GOT3 (cell line): ENCODE measurements around the gene OSBPL6.

Source experiments
- DNase-seq: peaks from one replicate; lab custom pipeline; 2025; ENCODE audit warnings: mixed read lengths; lab: John Stamatoyannopoulos, UW

OSBPL6 gene

DNA sequence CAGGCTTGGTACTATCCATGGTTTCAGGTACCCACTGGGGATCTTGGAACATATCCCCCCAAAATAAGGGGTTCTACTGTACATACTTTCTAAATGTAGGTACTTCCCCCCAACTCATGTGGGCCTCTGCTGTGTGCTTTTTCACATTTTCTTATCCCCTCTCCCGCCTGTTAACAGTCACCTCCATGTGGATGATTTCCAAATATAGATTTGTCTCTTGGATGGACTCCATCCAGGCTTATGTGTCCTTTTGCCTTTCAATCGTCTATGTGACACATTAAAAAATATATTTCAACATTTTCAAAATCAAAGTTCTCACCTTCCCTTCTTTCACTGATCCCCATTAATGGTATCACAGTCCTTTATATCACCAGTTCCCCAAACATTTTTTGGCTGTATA lies 44.4 kb downstream of the OSBPL6 start:
- DNase-seq, result no peak

DNA sequence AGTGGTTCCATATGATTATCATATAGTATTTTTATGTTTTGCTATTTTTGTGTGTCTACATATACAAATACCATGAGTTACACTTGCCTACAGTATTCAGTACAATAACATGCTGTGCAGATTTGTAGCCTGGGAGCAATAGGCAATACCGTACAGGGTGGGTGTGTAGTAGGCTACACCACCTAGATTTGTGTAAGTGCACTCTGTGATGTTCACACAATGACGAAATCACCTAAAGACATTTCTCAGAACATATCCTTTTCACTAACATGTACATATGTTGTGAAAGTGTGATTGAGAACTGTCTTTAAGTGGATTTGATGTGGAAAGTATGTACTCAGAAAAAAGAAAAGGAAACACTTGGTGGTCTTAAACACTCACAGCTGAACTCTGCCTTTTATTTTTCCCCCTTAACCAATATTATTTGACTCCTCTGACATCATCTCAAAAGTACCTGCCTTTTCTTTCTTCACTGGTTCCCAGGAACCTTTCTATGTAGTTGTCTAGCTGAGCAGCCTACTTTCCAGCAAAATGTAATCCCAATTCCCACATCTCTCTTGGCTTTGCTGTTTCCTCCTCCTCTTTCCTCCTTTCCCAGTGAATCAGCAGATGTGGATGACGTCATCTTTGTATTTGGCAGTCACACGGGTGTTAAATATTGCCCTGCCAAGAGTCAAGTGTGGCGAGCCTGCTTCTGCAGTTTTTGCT lies 47.7 kb downstream of the OSBPL6 start:
- no peak for DNase-seq

DNA sequence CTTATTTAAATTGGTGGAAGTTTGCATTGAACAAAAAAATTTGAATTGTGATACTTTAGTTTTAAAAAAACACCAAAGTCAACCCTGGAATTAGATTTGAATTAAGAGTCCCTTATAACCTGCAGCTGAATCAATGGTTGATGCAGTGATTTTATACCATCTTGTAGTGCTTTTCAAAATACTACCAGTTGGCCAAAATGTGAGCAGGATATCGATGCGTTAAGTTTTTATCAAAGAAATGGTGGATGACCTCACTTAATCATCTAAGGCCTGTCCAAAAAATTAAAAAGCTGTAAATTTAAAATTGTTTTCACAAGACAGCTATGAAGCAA lies 48.2 kb downstream of the OSBPL6 start:
- DNase-seq, result no peak

DNA sequence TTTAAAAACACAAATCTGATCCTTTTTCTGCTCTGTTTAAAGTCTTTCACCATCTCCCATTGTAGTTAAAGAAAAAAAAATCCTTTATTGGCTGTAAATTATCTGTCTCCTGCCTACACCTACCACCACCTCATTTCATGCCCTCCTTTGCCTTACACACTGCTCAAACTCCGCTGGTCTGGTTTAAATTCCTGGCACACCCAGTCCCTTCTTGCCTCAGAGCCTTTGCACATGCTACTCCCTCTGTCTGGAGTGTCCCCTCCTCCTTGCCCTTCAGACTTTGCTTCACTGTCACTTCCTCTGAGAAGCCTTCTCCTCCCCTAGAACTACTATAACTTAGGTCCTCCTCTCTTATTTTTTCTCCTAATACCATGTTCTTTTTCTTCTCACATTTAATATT lies 49.6 kb downstream of the OSBPL6 start:
- no peak for DNase-seq

DNA sequence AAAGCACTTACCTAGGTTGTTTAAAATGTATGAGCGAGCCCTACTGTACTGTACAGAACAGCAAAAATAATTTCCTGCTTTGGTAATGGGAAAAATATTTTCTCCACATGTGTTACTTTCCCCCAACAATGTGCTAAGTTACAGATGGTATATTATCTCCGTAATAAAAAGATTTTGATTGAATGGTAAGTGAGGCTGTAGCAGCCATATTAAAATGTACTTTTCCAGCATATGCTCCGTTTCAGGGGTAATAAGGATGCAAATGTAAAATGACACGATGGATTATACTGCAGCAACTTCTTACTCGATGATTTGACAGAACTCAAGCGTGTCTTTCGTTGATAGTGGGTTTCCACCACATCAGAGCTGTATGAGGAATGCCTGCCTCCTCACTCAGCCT lies 50.5 kb downstream of the OSBPL6 start:
- no peak for DNase-seq

DNA sequence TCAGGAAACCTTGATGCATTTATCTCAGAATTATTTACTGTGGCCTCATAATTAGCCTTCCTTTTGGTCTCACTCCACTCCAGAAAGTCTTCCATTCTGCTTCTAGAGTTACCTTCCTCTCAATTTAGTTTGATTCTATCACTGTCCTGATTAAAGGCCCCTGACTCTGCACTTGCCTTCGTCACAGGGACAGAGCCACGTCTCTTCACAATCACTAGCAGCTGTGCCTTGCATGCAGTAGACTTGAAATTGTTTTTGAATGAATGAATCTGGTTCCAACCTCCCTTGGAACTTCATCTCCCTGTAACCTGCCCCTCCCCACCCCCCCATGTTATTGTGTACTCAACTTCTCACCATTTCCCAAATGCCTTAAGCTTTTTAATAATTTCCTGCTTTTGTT lies 52.4 kb downstream of the OSBPL6 start:
- DNase-seq, result no peak

DNA sequence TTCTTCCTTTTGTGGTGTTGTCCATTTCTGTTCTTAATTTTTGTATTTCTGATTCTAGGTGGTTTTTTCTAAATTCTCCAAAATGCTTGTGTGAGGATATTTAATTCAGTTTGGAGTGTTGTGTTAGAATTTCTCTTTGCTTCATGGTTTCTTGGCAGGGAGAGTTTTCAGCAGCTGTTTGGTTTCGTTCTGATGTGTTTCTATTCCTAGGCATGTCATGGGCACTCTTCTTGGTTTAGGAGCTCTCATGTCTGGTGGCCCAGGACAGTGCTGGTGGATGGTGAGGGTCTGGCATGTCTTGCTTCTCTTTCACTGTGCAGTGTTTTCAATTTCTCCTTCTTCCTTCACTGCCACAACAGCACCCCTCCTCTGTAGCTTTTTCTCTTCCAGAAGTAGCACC lies 52.9 kb downstream of the OSBPL6 start:
- no peak for DNase-seq

DNA sequence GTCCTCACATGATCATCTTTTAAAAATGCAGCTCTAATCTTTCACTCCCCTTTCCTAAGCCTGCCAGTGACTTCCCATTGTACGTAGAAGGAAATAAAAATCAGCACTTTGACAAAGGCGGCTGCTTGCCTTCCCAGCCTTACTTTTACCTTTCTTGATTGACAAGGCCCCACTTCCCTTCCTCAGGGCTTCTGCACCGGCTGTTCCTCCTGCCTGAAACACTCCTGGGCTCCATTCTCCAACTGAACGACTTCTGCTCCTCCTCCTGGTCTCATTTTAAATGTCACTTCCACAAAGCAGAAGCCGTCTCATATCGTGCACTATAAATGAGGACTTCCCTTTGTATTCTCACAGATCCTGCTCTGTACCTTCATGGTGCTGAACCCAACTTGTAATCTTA lies 56.1 kb downstream of the OSBPL6 start:
- DNase-seq, result no peak

DNA sequence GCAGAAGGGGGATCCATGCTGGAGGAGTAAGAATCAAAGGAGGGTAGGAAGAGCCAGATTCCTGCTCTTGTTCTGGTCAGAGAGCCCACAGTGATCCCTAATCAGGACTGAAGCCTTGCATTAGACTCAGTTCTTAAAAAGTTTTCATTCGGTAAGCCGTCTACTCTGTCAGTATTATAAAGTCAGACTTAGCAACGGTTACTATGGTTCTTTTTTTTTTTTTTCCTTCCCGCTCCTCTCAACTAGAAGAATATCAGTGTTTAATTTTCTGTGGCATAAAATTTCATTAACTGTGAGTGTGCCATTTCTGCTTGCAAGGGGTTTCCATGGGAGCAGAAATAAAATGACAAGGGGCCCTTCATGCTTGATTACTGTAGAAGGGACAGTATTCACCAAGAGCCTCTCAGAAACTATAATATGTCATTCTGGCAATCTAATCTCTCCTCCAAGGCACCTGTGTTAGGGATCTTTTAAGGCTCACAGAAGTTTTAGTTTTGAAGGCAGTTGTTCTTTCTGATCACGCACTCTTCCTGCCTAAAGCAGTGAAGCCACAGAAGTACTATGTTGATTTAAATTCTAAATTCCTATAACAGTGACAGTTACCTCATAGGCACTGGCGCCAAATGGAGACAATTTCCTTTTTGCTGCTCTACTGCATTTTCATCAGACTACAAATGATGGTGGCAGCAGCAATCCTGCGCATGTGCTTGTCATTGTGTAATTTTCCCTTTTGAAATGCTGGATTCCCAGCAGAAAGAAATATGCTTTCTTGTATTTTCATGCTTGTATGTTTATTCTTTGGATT lies 57.0 kb downstream of the OSBPL6 start:
- no peak for DNase-seq

DNA sequence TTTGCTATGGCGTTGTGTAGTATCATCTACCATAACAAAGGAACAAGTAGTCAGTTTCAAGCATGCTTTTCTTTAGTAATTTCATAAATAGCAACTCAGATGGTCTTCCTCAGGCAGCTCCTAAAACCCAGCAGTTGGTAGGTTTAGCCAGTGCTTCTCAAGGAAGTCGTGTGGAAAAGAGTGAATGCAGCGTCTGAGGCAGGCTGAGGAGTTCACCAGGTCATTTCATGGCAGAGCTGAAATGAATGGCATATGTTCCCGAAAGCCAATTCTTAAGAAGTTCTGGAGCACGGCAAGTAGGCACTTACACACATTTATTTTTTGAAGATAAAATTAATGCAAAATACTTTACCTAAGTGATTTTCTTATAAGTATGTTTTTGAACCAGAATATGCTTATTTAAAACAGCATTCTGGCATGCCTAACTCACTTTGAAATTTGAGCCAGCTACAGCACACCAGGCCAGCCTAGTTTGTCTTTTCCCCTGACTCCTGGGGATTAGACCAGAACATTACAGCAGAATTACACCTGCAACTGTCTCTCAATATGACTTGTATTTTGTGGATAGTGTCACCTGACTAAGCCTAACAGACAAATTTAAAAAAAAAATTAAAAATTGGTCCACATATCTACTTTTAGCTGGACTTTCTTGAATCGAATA lies 62.2 kb downstream of the OSBPL6 start:
- no peak for DNase-seq

DNA sequence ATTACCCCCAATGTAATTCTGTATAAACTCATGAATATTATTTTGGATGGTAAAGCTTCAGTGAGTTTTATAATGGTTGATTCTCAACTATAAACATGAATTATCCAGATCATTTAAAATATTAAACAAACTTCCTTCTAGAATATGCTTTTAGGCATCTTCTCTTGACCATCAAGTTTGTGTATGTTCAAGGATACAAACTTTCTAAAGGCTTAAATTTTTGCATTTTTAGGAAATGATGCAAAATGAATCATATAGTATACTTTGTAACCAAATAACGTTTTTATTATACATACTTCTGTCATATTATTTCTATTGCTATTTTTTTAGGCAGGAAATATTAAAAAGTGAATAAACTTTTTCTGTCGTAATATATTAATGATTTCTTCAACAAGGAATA lies 62.8 kb downstream of the OSBPL6 start:
- DNase-seq, result no peak

DNA sequence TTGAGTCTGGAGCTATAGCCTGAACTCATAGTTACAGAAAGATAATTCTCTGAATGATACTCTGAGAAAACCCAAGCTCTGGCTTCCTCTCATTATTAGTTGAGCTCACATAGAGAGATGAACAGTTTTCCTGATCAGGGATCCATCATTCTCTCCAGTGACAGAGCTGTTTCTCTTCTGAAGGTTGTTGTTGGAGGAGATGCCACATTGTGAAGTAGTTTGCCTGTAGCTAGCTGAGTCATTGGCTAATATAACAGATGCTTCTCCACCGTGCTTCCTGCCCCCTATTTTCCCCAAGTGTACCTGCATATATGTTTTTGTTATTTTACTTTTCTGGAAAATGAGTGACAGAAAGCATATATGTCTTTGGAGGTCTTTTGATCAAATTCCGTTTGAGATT lies 64.6 kb downstream of the OSBPL6 start:
- DNase-seq, result no peak

DNA sequence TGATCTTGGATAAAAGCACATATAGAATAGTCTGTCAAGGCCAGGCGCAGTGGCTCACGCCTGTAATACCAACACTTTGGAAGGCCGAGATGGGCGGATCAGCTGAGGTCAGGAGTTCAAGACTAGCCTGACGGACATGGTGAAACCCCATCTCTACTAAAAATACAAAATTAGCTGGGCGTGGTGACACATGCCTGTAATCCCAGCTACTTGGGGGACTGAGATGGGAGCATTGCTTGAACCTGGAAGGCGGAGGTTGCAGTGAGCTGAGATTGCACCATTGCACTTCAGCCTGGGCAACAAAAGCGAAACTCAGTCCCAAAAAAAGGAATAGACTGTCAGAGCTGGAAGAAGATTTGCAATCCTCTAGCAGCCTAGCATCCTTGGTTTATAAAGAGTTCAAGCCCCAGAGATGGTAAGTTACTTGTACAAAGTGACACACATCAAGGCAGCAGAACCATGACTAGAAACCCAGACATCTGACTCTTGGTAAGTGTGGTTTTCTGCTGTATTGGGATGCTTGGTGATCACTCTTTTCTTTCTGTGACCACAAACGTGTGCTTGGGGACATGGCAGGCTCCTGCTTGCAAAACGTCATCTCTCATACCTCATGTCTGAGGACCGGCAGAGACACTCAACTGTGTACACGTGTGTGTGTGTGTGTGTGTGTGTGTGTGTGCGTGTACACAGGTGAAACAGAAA lies 69.0 kb downstream of the OSBPL6 start:
- DNase-seq, result no peak

DNA sequence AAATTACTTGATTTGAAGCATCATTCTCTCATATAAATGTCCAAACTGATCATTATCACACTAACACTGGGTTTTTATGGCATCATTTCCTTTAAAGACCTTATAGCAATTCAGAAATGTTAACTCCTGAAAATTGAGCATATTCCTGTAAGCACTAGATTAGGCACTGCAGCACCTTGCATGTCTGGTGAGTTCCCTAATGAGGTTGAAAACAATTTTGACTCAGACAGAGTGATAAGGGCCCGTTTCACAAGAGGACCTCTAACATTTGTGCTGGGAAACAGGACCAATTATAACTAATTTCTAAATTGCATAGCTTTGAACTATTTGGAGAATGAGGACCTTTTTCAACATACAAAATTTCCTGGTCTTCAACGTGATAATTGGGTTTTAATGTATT lies 69.9 kb downstream of the OSBPL6 start:
- no peak for DNase-seq

DNA sequence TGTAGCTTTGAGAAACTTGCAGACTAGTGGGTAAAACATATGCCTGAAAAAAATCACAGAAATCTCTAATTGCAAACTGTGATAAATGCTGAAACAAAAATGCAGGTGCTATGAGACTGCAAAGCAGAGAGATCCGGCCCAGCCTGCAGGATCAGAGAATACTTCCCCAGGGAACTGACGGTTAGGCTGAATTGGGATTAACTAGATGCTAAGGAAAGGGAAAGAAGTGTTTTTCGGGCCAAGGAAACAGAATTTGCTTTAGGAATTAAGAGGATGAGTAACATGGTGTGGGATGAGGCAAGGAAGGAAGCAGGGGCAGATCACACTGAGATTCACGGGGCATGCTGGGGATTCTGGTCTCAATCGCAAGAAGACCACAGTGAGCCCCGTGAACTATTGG lies 71.5 kb downstream of the OSBPL6 start:
- no peak for DNase-seq

DNA sequence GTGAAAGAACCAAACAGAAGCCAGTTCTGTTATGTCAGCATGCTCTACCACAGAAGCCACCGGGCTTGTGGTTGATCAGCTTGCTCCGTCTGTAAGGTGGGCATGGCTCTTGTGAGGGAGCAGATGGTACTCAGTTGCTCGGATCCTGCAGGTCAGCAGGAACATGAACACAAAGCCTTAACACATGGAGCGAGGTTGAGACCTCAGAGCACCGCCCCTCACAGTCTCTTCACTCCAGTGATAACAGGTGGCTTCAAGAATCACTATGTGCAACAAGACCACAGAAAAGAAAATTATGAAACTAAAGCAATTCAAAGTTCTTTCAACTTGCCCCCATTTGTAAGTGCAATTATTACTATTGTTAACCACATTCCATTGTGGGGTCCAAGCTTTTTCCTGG lies 72.1 kb downstream of the OSBPL6 start:
- no peak for DNase-seq

DNA sequence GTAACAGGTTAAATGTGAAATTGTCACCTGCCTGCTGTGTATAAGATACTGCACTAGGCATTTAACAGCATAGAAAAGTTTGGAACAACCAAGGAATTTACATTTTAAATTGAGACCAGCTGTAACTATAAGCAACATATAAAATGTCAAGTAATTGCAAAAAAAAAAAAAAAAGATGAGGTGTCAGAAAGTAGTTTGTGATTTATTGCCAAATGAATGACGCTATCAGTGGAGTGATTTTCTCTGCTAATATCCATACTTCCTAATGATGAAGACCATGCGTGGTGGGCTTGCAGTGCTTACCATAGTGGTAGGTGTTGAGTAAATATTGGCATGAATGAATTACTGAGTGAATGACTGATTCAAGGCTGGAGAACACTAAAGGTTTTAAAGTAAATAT lies 73.3 kb downstream of the OSBPL6 start:
- no peak for DNase-seq

DNA sequence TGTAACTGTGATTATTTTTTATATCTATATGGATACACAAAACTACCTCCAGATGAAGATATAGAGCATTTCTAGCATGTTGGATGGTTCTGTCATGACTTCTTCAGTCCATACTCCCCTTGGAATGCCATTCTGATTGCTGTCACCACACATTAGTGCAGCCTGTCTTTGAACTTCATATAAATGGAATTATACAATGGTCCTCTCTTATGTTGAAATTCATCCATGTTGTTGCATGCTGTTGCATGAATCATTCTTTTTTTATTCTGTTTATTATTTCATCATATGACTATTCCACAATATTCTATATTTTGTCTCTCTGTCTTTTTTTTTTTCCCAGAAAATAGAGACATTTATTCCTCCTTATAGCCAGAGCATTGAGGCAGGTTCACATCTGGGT lies 74.1 kb downstream of the OSBPL6 start:
- DNase-seq, result no peak

DNA sequence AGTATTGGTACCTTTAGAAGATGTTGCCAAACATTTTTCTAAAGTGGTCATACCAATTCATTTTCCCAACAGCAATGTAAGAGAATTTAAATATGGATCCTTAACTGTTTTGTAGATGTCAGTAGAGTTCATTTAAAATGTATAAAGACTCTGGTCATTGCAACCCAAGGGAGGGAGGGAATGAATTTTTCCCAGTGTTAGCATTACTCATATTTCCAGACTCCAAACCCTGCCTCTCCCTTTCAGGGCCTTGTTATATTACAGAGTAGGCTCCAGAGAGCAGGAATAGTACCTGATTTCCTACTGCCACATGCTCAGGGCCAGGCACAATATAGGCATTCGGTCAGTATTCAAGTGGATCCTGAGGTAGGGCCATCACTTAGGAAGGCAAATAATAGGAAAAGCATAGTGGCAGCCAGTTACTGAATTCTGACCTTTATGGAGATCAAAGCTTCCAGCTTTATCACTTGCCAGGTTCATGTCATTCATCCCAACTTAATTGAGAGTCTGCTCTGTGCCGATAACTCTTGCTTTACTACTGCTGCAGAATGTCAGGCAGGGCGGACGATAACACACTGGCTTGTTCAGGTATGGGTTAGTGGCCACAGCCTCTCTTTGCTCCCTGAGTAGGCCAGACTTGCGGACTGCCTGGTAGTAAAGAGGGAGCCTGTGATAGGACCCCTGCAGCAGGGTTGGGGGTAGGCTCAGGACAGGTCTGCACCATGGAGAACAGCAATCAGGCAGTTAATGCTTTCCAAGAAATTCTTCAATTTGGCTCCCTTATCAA lies 75.3 kb downstream of the OSBPL6 start:
- no peak for DNase-seq

DNA sequence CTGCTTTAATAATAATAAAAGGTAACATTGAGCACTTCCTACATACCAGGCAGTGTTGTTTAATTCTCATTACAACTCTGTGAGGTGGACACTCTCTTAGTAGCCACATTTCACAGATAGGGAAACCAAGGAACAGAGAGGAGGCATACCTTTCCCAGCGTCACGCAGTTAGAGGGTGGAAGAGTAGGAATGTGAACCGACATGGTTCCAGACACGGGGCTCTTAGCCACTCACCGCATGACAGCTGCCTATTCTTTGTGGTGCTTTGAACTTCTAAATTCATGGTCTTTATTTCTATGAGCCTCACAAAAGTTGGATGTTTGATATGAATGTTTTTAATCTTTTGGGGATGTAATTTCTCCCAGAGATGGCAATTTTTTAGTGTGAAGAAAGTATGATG lies 76.0 kb downstream of the OSBPL6 start:
- DNase-seq, result no peak

DNA sequence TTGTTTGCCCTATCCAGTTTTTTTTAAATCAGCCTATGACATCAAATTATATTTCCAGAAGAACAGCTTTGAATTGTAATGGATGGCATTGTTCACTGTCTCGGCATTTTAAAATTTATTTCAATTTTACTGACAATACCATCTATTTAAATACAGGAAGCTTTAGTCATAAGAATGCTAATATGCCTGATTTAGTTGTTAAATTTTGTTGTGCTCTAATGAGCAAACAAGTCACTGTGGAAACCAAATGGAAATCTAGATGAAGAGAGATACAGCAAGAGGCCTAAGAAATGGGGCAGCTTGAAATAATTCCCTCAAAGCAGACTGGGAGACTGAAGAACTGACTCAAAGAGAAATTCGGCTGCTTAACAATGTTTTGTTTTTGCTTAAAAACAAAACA lies 76.8 kb downstream of the OSBPL6 start:
- no peak for DNase-seq
